K562 (cell line): ENCODE results near the gene MYOC. TPM values are rescaled to one million over a fixed set of nuclear protein-coding genes. Genes with fewer than 3 reads are reported as not detected.

Source experiments
- ATAC-seq: fragments of 200-7000 bp; cut with Tn5 transposase; 3 replicates; pipeline ENCODE4 v1.9.1; 2020; ENCODE audit warnings: moderate library complexity
- BruUV-seq: library from RNA; stranded (reverse); fragments of 400-500 nt; replicated peaks from 2 replicates; lab custom pipeline; 2021; lab: Mats Ljungman, UMichigan
- CTCF ChIA-PET: fragments of 300-600 bp; formaldehyde crosslinking; extraction: SDS; loops from one replicate; lab custom pipeline; 2021; ENCODE audit warnings: low intra/inter-chr PET ratio; lab: Yijun Ruan, JAX
- POLR2A ChIA-PET: fragments of 300-600, 350-650 bp; sonication (Branson Sonifier 250); formaldehyde crosslinking; extraction: SDS; loops from one replicate; lab custom pipeline; 2021; ENCODE audit warnings: antibody characterized with exemption, inconsistent platforms; lab: Yijun Ruan, JAX
- DNase-seq, 4 experiments: peaks; one replicate each; pipeline versions ENCODE4 v3.0.0 to v3.0.0-alpha.2; 2011 to 2018; ENCODE audit warnings: low spot score in 3 of 4, mixed read lengths in 3 of 4; ENCODE audit errors: extremely low read depth in 1 of 4
- FAIRE-seq: peaks from 2 replicates; lab custom pipeline; 2011; peaks lifted over from hg19 to GRCh38; lab: Jason Lieb, UNC
- H2AFZ ChIP-seq: 2 replicates; pipeline ENCODE4 v1.6.0; 2011; ENCODE audit warnings: low read depth, low read length, control low read depth, inconsistent platforms
- H3K27ac ChIP-seq: fragments of 200-600 bp; 3 replicates; pipeline ENCODE4 v1.8.0; 2011; ENCODE audit warnings: low read depth, mild to moderate bottlenecking, control low read depth, inconsistent platforms, low read length, moderate library complexity, mixed read lengths; ENCODE audit errors: extremely low read depth
- H3K27me3 ChIP-seq, 2 experiments: fragments of 300-600 bp in 1 of 2; 2 replicates in 1 of 2; 3 replicates in 1 of 2; pipeline versions ENCODE4 v1.6.0 to v1.8.0; 2011; ENCODE audit warnings: inconsistent platforms in 2 of 2, low read length in 2 of 2, mild to moderate bottlenecking in 1 of 2, mixed read lengths in 1 of 2, moderate library complexity in 1 of 2; ENCODE audit not compliant: control insufficient read depth in 2 of 2, insufficient read depth in 2 of 2
- H3K36me3 ChIP-seq: fragments of 300-600 bp; 3 replicates; pipeline ENCODE4 v1.8.0; 2011; ENCODE audit warnings: mild to moderate bottlenecking, low read length, inconsistent platforms; ENCODE audit not compliant: control insufficient read depth, insufficient read depth
- H3K4me1 ChIP-seq, 2 experiments: fragments of 200-600 bp in 1 of 2; replicated peaks in 1 of 2; 2 replicates in 1 of 2; 3 replicates in 1 of 2; pipeline versions ENCODE4 v1.5.1 to v1.8.0; 2011; ENCODE audit warnings: inconsistent platforms in 2 of 2, low read length in 2 of 2, mild to moderate bottlenecking in 1 of 2, mixed read lengths in 1 of 2, moderate library complexity in 1 of 2; ENCODE audit not compliant: control insufficient read depth in 2 of 2, insufficient read depth in 2 of 2
- H3K4me2 ChIP-seq: 2 replicates; pipeline ENCODE4 v1.6.1; 2011; ENCODE audit warnings: low read length, control low read depth, inconsistent platforms, mixed read lengths; ENCODE audit not compliant: insufficient read depth
- H3K4me3 ChIP-seq: fragments of 200-600 bp; sonication (generic), shearing (Covaris generic); 2 replicates; pipeline ENCODE4 v1.5.1; 2016; ENCODE audit warnings: control low read depth, inconsistent platforms
- H3K79me2 ChIP-seq: fragments of 200-600 bp; 3 replicates; pipeline ENCODE4 v1.8.0; 2011; ENCODE audit warnings: low read length, inconsistent platforms; ENCODE audit not compliant: control insufficient read depth, insufficient read depth
- H3K9ac ChIP-seq, 2 experiments: 2 replicates each; pipeline versions ENCODE4 v1.6.0 to v1.6.1; 2011; ENCODE audit warnings: low read depth in 2 of 2, low read length in 2 of 2, control low read depth in 1 of 2, inconsistent platforms in 1 of 2, mild to moderate bottlenecking in 1 of 2, mixed read lengths in 1 of 2; ENCODE audit not compliant: insufficient read depth in 1 of 2
- H3K9me1 ChIP-seq: one replicate; pipeline ENCODE4 v1.6.0; 2011; ENCODE audit warnings: inconsistent platforms, mild to moderate bottlenecking, low read length, moderate library complexity; ENCODE audit not compliant: control insufficient read depth, insufficient read depth
- H3K9me3 ChIP-seq: replicated peaks from 2 replicates; pipeline ENCODE4 v1.5.1; 2011; ENCODE audit warnings: low read depth, low read length, inconsistent platforms; ENCODE audit not compliant: control insufficient read depth, insufficient read depth
- H4K20me1 ChIP-seq: replicated peaks from 2 replicates; pipeline ENCODE4 v1.6.1; 2011; ENCODE audit warnings: low read length, inconsistent platforms, mixed read lengths; ENCODE audit not compliant: control insufficient read depth, insufficient read depth
- CCAR2 ChIP-seq: fragments of 200-400 bp; formaldehyde crosslinking; IDR thresholded peaks from 2 replicates; pipeline ENCODE4 v1.6.1; 2017; ENCODE audit warnings: mild to moderate bottlenecking, low read depth, low read length
- FOXA1 ChIP-seq: fragments of 450-650 bp; IDR thresholded peaks from 2 replicates; pipeline ENCODE4 v1.6.1; 2016; ENCODE audit warnings: mild to moderate bottlenecking, borderline replicate concordance
- HSF4 ChIP-seq: fragments of 250-450 bp; sonication (Bioruptor Pico); IDR thresholded peaks from 2 replicates; pipeline ENCODE4 v2.1.2; 2022; ENCODE audit warnings: mild to moderate bottlenecking, moderate library complexity, borderline replicate concordance
- WHSC1 ChIP-seq: IDR thresholded peaks from one replicate; pipeline ENCODE4 v1.6.1; 2012; ENCODE audit warnings: low read length, control low read depth, inconsistent platforms
- ZNF318 ChIP-seq, 2 experiments: fragments of 450-650 bp; IDR thresholded peaks; 2 replicates each; pipeline ENCODE4 v1.6.1; 2016; ENCODE audit warnings: mild to moderate bottlenecking in 2 of 2, borderline replicate concordance in 1 of 2, low read depth in 1 of 2, moderate library complexity in 1 of 2
- ZNF444 ChIP-seq: fragments of 250-450 bp; sonication (Bioruptor Pico); IDR thresholded peaks from 2 replicates; pipeline ENCODE4 v1.4.0; 2020; ENCODE audit warnings: mild to moderate bottlenecking, moderate library complexity
- WGBS: fragments of 100-300 bp; shearing (Covaris generic); methylation state at CpG from one replicate; pipeline ENCODE4 v1.1.6; 2016; ENCODE audit warnings: low coverage, mixed read lengths; ENCODE audit not compliant: insufficient coverage; ENCODE audit errors: missing lambda C conversion rate; 5-methylcytosine and 5-hydroxymethylcytosine counted together
- in situ Hi-C: fragments of 300-500 bp; cut with MboI; formaldehyde crosslinking; loops from 4 replicates; pipeline ENCODE4 v1.15.0; 2018; ENCODE audit warnings: inconsistent platforms, mixed read lengths
- intact Hi-C: fragments of 100-400 bp; cut with micrococcal nuclease; formaldehyde crosslinking; loops from 2 replicates; pipeline ENCODE4 v1.14.2; 2022
- polyA plus RNA-seq, 8 experiments: library from polyadenylated mRNA; depleted of rRNA in 4 of 8; stranded (reverse) in 5 of 8; unstranded in 3 of 8; fragments of >200 nt; fragmentation: Nextera tagmentation in 2 of 8; fragmentation: Illumina TruSeq in 1 of 8; extraction: Ambion mirVana in 2 of 8; extraction: Trizol in 1 of 8; gene quantifications; 2 replicates each; pipeline versions ENCODE4 v1.2.1 to v1.2.3, GENCODE V29; 2011 to 2014; ENCODE audit warnings: inconsistent platforms in 1 of 8, missing spikeins in 1 of 8
- total RNA-seq, 7 experiments: library from RNA; depleted of rRNA in 6 of 7; stranded (reverse); fragments of >200 nt in 6 of 7; fragmentation: Illumina TruSeq in 2 of 7; extraction: Trizol in 2 of 7; gene quantifications; 2 replicates each; pipeline versions ENCODE4 v1.2.1 to v1.2.3, GENCODE V29; 2011 to 2021; ENCODE audit warnings: low replicate concordance in 1 of 7

Gene MYOC
- total and polyA plus RNA-seq, 9 of the 15 experiments (the other 6 are each of a cell fraction or from before 2014, with no cell fraction given): not detected

- Histone ChIP-seq H3K27ac (no peak overlapping the region), H3K27me3 (no peaks in the 10 kb centered on the region), H2AFZ (no peak overlapping the region), H3K36me3 (peaks cover 11% of the 10 kb centered on the region), H3K4me1 (no peaks in the 10 kb centered on the region), H3K9me3 (no peaks in the 10 kb centered on the region), H3K4me3 (no peak overlapping the region), H3K9ac (no peak overlapping the region), H4K20me1 (no peaks in the 10 kb centered on the region), H3K79me2 (no peaks in the 10 kb centered on the region), H3K4me2 (no peak overlapping the region), H3K9me1 (no peaks in the 10 kb centered on the region)
- peak; percentile 21; the same call in 2 of the 3 replicates for ATAC-seq
- in situ Hi-C loops (no loop called here), intact Hi-C loops (no loop called here)
- CTCF ChIA-PET: no interaction called here
- WGBS: 59% methylated on average over 1 of the region's 1 CpG
- FAIRE-seq: peak; percentile 15
- TF ChIP-seq HSF4 (CRISPR knock-in tag): no peak
- no peak for TF ChIP-seq FOXA1
- TF ChIP-seq CCAR2: no peak
- no peak for TF ChIP-seq WHSC1
- TF ChIP-seq ZNF318 (IDR thresholded peaks at IDR 0.05; ENCODE audit: borderline replicate concordance in 1 of 2, low read depth in 1 of 2): no peak
- TF ChIP-seq ZNF444 (CRISPR knock-in tag): no peak
- no peak for DNase-seq
- POLR2A ChIA-PET: interaction anchor here (0.7 kb wide), 1 partner anchor 28 kb away, joined by 3 read pairs; no protein-coding TSS in a partner anchor
- no TSS peak for BruUV-seq
Observed at GRCh38 chr1:171597203-171597602, 55.3 kb downstream of the MYOC start.
